Endothelial cell of umbilical vein (primary cell): ENCODE data around the gene SLC10A7. TPM values are rescaled to one million over a fixed set of nuclear protein-coding genes. Genes with fewer than 3 reads are reported as not detected.

Experiments
- BruUV-seq: library from RNA; stranded (reverse); fragments of 400-500 nt; replicated peaks from 2 replicates; lab custom pipeline; 2021; lab: Mats Ljungman, UMichigan
- CTCF ChIA-PET: fragments of 300-600, 350-600 bp; sonication (Branson Sonifier 250); formaldehyde crosslinking; loops from one replicate; lab custom pipeline; 2021; ENCODE audit warnings: antibody characterized with exemption, inconsistent platforms; lab: Charles Lee
- POLR2A ChIA-PET: fragments of 300-600, 350-600 bp; sonication (Branson Sonifier 250); formaldehyde crosslinking; loops from one replicate; lab custom pipeline; 2021; ENCODE audit warnings: antibody characterized with exemption, inconsistent platforms; lab: Charles Lee
- DNase-seq: peaks from one replicate; pipeline ENCODE4 v3.0.0-alpha.2; 2011; ENCODE audit warnings: low read depth, low spot score
- FAIRE-seq: peaks from 2 replicates; lab custom pipeline; 2011; peaks lifted over from hg19 to GRCh38; lab: Jason Lieb, UNC
- H2AFZ ChIP-seq: 2 replicates; pipeline ENCODE4 v1.6.0; 2012; ENCODE audit warnings: low read depth, low read length, control low read depth, inconsistent platforms
- H3K27ac ChIP-seq: 2 replicates; pipeline ENCODE4 v1.5.1; 2011; ENCODE audit warnings: low read depth, mild to moderate bottlenecking, control low read depth, low read length, moderate library complexity; ENCODE audit not compliant: insufficient read depth
- H3K27me3 ChIP-seq, 2 experiments: 2 replicates each; pipeline versions ENCODE4 v1.6.0 to v1.6.1; 2011; ENCODE audit warnings: low read length in 2 of 2, mixed read lengths in 1 of 2; ENCODE audit not compliant: control insufficient read depth in 2 of 2, insufficient read depth in 2 of 2
- H3K36me3 ChIP-seq, 2 experiments: 2 replicates in 1 of 2; 3 replicates in 1 of 2; pipeline ENCODE4 v1.5.1; 2011; ENCODE audit warnings: low read length in 2 of 2, mild to moderate bottlenecking in 1 of 2, moderate library complexity in 1 of 2; ENCODE audit not compliant: control insufficient read depth in 2 of 2, insufficient read depth in 2 of 2; ENCODE audit errors: extremely low read depth in 1 of 2
- H3K4me1 ChIP-seq: 3 replicates; pipeline ENCODE4 v1.5.1; 2011; ENCODE audit warnings: mild to moderate bottlenecking, low read length; ENCODE audit not compliant: control insufficient read depth, insufficient read depth; ENCODE audit errors: extremely low read depth
- H3K4me2 ChIP-seq: 2 replicates; pipeline ENCODE4 v1.6.1; 2011; ENCODE audit warnings: low read length, control low read depth, mixed read lengths; ENCODE audit not compliant: insufficient read depth
- H3K4me3 ChIP-seq, 3 experiments: fragments of 200-600 bp in 1 of 3; sonication (generic), shearing (Covaris generic) in 1 of 3; replicated peaks in 1 of 3; 2 replicates each; pipeline ENCODE4 v1.5.1; 2011 to 2016; ENCODE audit warnings: control low read depth in 3 of 3, low read length in 3 of 3, mild to moderate bottlenecking in 2 of 3, inconsistent platforms in 1 of 3, low read depth in 1 of 3, moderate library complexity in 1 of 3; ENCODE audit not compliant: insufficient read depth in 1 of 3
- H3K79me2 ChIP-seq: 2 replicates; pipeline ENCODE4 v1.6.0; 2012; ENCODE audit warnings: low read length, inconsistent platforms; ENCODE audit not compliant: control insufficient read depth, insufficient read depth
- H3K9ac ChIP-seq: replicated peaks from 2 replicates; pipeline ENCODE3; 2011; ENCODE audit warnings: low read length, control low read depth; ENCODE audit not compliant: insufficient read depth; ENCODE audit errors: extremely low read depth
- H3K9me1 ChIP-seq: replicated peaks from 3 replicates; pipeline ENCODE4 v1.6.0; 2011; ENCODE audit warnings: mild to moderate bottlenecking, low read length; ENCODE audit not compliant: control insufficient read depth, insufficient read depth; ENCODE audit errors: extremely low read depth
- H3K9me3 ChIP-seq: replicated peaks from 2 replicates; pipeline ENCODE4 v1.5.1; 2012; ENCODE audit warnings: low read length, inconsistent platforms; ENCODE audit not compliant: control insufficient read depth, insufficient read depth
- H4K20me1 ChIP-seq: replicated peaks from 2 replicates; pipeline ENCODE3; 2011; ENCODE audit warnings: mild to moderate bottlenecking, low read length; ENCODE audit not compliant: control insufficient read depth, insufficient read depth; ENCODE audit errors: extremely low read depth
- EZH2 ChIP-seq: IDR thresholded peaks from 2 replicates; pipeline ENCODE4 v1.6.1; 2012; ENCODE audit warnings: borderline replicate concordance, low read depth, mild to moderate bottlenecking, moderate library complexity, low read length, inconsistent platforms; ENCODE audit not compliant: severe bottlenecking
- FOS ChIP-seq: IDR thresholded peaks from 2 replicates; pipeline ENCODE4 v1.6.1; 2011; ENCODE audit warnings: mild to moderate bottlenecking, low read length, moderate library complexity, borderline replicate concordance; ENCODE audit not compliant: insufficient read depth
- GATA2 ChIP-seq: IDR thresholded peaks from 2 replicates; pipeline ENCODE4 v1.7.0; 2011; ENCODE audit warnings: low read depth, mild to moderate bottlenecking, moderate library complexity, mixed read lengths, low read length; ENCODE audit not compliant: insufficient read length, insufficient read depth
- JUN ChIP-seq: IDR thresholded peaks from 2 replicates; pipeline ENCODE4 v1.6.1; 2011; ENCODE audit warnings: borderline replicate concordance, low read depth; ENCODE audit not compliant: insufficient read length, insufficient read depth
- MYC ChIP-seq: IDR thresholded peaks from one replicate; pipeline ENCODE4 v1.6.1; 2011; ENCODE audit warnings: mild to moderate bottlenecking, low read depth, low read length
- POLR2A ChIP-seq: IDR thresholded peaks from 2 replicates; pipeline ENCODE4 v1.6.1; 2012; ENCODE audit warnings: low read depth, mild to moderate bottlenecking, control low read depth, low read length
- POLR2AphosphoS5 ChIP-seq: IDR thresholded peaks from 2 replicates; pipeline ENCODE4 v1.6.1; 2012; ENCODE audit warnings: low read depth, mild to moderate bottlenecking, control low read depth, low read length, moderate library complexity; ENCODE audit not compliant: insufficient read depth
- dilution Hi-C: fragments of 300-500 bp; cut with MboI; formaldehyde crosslinking; loops from one replicate; pipeline ENCODE4 v1.15.0; 2019; ENCODE audit warnings: low sequenced_read_pairs; ENCODE audit not compliant: extremely low pct_ligation_motif_present
- intact Hi-C: fragments of 100-400 bp; cut with micrococcal nuclease; formaldehyde crosslinking; loops from one replicate; pipeline ENCODE4 v1.10.0; 2022
- polyA plus RNA-seq, 4 experiments: library from polyadenylated mRNA; depleted of rRNA in 3 of 4; stranded (reverse) in 3 of 4; unstranded in 1 of 4; fragments of >200 nt; gene quantifications; 2 replicates each; pipeline versions ENCODE4 v1.2.1 to v1.2.3, GENCODE V29; 2011 to 2012; ENCODE audit warnings: missing spikeins in 1 of 4
- total RNA-seq: library from RNA; stranded (reverse); gene quantifications from 2 replicates; pipeline ENCODE4 v1.2.3, GENCODE V29; 2021
- TF ChIP-seq, protein P1 (sequence below), 2 donors: IDR thresholded peaks; 1 replicate in 1 of 2; 2 replicates in 1 of 2; pipeline ENCODE4 v1.5.1; 2011; ENCODE audit warnings: low read length in 2 of 2, mild to moderate bottlenecking in 2 of 2, moderate library complexity in 2 of 2, control low read depth in 1 of 2, inconsistent platforms in 1 of 2, low read depth in 1 of 2; ENCODE audit not compliant: insufficient read depth in 1 of 2; ENCODE audit errors: extremely low read depth in 1 of 2
- TF ChIP-seq, protein P2 (sequence below): IDR thresholded peaks from 2 replicates; pipeline ENCODE4 v1.6.1; 2011; ENCODE audit not compliant: insufficient read depth, insufficient read length

The SLC10A7 gene
- total and polyA plus RNA-seq, 2 donors (not counting 3 experiments of a cell fraction or from before 2014, with no cell fraction given) = 13.6 to 20.4 TPM

DNA sequence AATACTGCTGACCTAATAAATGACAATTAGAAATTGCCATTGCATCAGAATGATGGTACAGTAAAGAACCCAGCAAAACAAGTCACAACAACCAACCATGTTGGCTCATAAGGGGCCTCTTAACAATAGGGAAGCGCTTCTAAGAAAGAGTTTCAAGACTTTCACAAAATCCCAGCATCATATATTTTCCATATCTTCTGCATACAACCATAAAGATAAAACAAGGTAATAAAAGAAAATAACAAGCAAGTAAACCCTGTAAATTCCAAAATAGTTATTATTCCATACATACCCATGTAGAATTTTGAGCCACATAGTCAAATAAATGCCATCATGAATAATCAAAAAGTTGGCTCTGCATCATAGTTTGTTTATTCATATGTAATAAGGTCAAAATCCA, 8.2 kb downstream of the SLC10A7 start:
- Histone ChIP-seq H3K9me3 (no peaks in the 10 kb centered on the region), H3K27me3 (no peaks in the 10 kb centered on the region), H3K36me3 (no peaks in the 10 kb centered on the region), H3K9me1 (no peaks in the 10 kb centered on the region), H3K9ac (no peak overlapping the region), H3K4me3 (no peak overlapping the region), H4K20me1 (no peaks in the 10 kb centered on the region), H3K27ac (no peak overlapping the region), H3K4me1 (no peaks in the 10 kb centered on the region), H3K79me2 (peaks cover 5% of the 10 kb centered on the region), H3K4me2 (no peak overlapping the region), H2AFZ (no peak overlapping the region)
- CTCF ChIA-PET = no interaction called here
- POLR2A ChIA-PET = no interaction called here
- no TSS peak for BruUV-seq
- dilution Hi-C loops (no loop called here), intact Hi-C loops (no loop called here)
- FAIRE-seq (no peak), DNase-seq (no peak)
- TF ChIP-seq FOS (no peak), POLR2AphosphoS5 (no peak), GATA2 (no peak), MYC (no peak), EZH2 (no peak), POLR2A (no peak), JUN (no peak)
- TF ChIP-seq, protein P1, sequence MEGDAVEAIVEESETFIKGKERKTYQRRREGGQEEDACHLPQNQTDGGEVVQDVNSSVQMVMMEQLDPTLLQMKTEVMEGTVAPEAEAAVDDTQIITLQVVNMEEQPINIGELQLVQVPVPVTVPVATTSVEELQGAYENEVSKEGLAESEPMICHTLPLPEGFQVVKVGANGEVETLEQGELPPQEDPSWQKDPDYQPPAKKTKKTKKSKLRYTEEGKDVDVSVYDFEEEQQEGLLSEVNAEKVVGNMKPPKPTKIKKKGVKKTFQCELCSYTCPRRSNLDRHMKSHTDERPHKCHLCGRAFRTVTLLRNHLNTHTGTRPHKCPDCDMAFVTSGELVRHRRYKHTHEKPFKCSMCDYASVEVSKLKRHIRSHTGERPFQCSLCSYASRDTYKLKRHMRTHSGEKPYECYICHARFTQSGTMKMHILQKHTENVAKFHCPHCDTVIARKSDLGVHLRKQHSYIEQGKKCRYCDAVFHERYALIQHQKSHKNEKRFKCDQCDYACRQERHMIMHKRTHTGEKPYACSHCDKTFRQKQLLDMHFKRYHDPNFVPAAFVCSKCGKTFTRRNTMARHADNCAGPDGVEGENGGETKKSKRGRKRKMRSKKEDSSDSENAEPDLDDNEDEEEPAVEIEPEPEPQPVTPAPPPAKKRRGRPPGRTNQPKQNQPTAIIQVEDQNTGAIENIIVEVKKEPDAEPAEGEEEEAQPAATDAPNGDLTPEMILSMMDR (IDR thresholded peaks at IDR 0.05; ENCODE audit: extremely low read depth in 1 of 2, insufficient read depth in 1 of 2, low read depth in 1 of 2, low read length in 2 of 2) = no peak
- TF ChIP-seq, protein P2, sequence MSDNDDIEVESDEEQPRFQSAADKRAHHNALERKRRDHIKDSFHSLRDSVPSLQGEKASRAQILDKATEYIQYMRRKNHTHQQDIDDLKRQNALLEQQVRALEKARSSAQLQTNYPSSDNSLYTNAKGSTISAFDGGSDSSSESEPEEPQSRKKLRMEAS = no peak
